ENCODE results near the gene NUFIP2.
"Not testable (repeated sequence)": the region's sequence is repeated elsewhere in the genome, so short reads cannot be mapped to it uniquely, and the experiment has no call there.

NUFIP2 gene

GRCh38 chr17:29278692-29279091, 15.3 kb downstream of the NUFIP2 start:
- no peak for DNase-seq (ENCODE audit: low read depth)

GRCh38 chr17:29273924-29274323, 20.0 kb downstream of the NUFIP2 start:
- no peak for DNase-seq (ENCODE audit: low read depth)

GRCh38 chr17:29271980-29272379, 22.0 kb downstream of the NUFIP2 start:
- not testable (repeated sequence) for DNase-seq (ENCODE audit: low read depth)

- DNase-seq (ENCODE audit: low read depth): no peak
Observed at GRCh38 chr17:29263916-29264315, 30.0 kb downstream of the NUFIP2 start.

- DNase-seq (ENCODE audit: low read depth): no peak
Observed at GRCh38 chr17:29257756-29258155, 36.2 kb downstream of the NUFIP2 start.

- DNase-seq (ENCODE audit: low read depth): no peak
Observed at GRCh38 chr17:29256735-29257466, 37.0 kb downstream of the NUFIP2 start.

- no peak for DNase-seq (ENCODE audit: low read depth)
Observed at GRCh38 chr17:29255926-29256522, 37.9 kb downstream of the NUFIP2 start.

GRCh38 chr17:29253037-29253436, 40.9 kb downstream of the NUFIP2 start:
- no peak for DNase-seq (ENCODE audit: low read depth)

- DNase-seq (ENCODE audit: low read depth): peak; percentile 35
Observed at GRCh38 chr17:29252101-29252791, 41.7 kb downstream of the NUFIP2 start.

- DNase-seq (ENCODE audit: low read depth): no peak
Observed at GRCh38 chr17:29251184-29251583, 42.8 kb downstream of the NUFIP2 start.

- DNase-seq (ENCODE audit: low read depth): no peak
Observed at GRCh38 chr17:29250666-29251065, 43.3 kb downstream of the NUFIP2 start.

- DNase-seq (ENCODE audit: low read depth): no peak
Observed at GRCh38 chr17:29248845-29249244, 45.1 kb downstream of the NUFIP2 start.

GRCh38 chr17:29247219-29247618, 46.7 kb downstream of the NUFIP2 start:
- DNase-seq (ENCODE audit: low read depth): no peak

- no peak for DNase-seq (ENCODE audit: low read depth)
Observed at GRCh38 chr17:29246628-29247027, 47.3 kb downstream of the NUFIP2 start, which contains the start of gene CRYBA1. CRYBA1 (plus strand) TSS chr17:29246859; CDS start chr17:29246864, 5 bp downstream.

GRCh38 chr17:29245401-29245800, 48.5 kb downstream of the NUFIP2 start:
- no peak for DNase-seq (ENCODE audit: low read depth)

- DNase-seq (ENCODE audit: low read depth): no peak
Observed at GRCh38 chr17:29243792-29244191, 50.2 kb downstream of the NUFIP2 start.

GRCh38 chr17:29242790-29243189, 51.2 kb downstream of the NUFIP2 start:
- DNase-seq (ENCODE audit: low read depth): no peak

- no peak for DNase-seq (ENCODE audit: low read depth)
Observed at GRCh38 chr17:29242051-29242450, 51.9 kb downstream of the NUFIP2 start.

- DNase-seq (ENCODE audit: low read depth): peak; percentile 91
Observed at GRCh38 chr17:29240968-29241963, 52.7 kb downstream of the NUFIP2 start.

GRCh38 chr17:29240477-29240876, 53.5 kb downstream of the NUFIP2 start:
- no peak for DNase-seq (ENCODE audit: low read depth)

GRCh38 chr17:29238133-29238850, 55.7 kb downstream of the NUFIP2 start:
- DNase-seq (ENCODE audit: low read depth): no peak
